AG04450 (cell line): ENCODE results near the gene PROSER1. TPM values are rescaled to one million over a fixed set of nuclear protein-coding genes. Genes with fewer than 3 reads are reported as not detected.
A peak's percentile ranks its signal among the peaks of the same experiment; 100 is the strongest.
"Not testable (repeated sequence)": the region's sequence is repeated elsewhere in the genome, so short reads cannot be mapped to it uniquely, and the experiment has no call there.

Experiments used
- CTCF ChIA-PET: fragments of 300-600, 350-600 bp; formaldehyde crosslinking; extraction: SDS; loops from one replicate; lab custom pipeline; 2022; ENCODE audit warnings: antibody characterized with exemption, inconsistent platforms; lab: Charles Lee
- POLR2A ChIA-PET: fragments of 350-600 bp; formaldehyde crosslinking; extraction: SDS; loops from one replicate; lab custom pipeline; 2021; ENCODE audit warnings: antibody characterized with exemption, inconsistent platforms; lab: Yijun Ruan, JAX
- DNase-seq: peaks from one replicate; pipeline ENCODE4 v3.0.0-alpha.2; 2011; ENCODE audit warnings: low read depth, low spot score
- H3K27ac ChIP-seq: one replicate; pipeline ENCODE4 v1.5.1; 2012; ENCODE audit warnings: low read depth, low read length, control low read depth
- H3K27me3 ChIP-seq: one replicate; pipeline ENCODE4 v1.6.0; 2012; ENCODE audit warnings: low read length; ENCODE audit not compliant: control insufficient read depth, insufficient read depth
- H3K4me3 ChIP-seq: 2 replicates; pipeline ENCODE4 v1.5.1; 2011; ENCODE audit warnings: mild to moderate bottlenecking, low read depth, low read length, control low read depth
- H3K9me3 ChIP-seq: 2 replicates; pipeline ENCODE4 v1.5.1; 2012; ENCODE audit warnings: low read length; ENCODE audit not compliant: control insufficient read depth, insufficient read depth
- polyA minus RNA-seq: library from RNA; depleted of rRNA, polyadenylated mRNA; stranded (reverse); fragments of >200 nt; gene quantifications from 2 replicates; pipeline ENCODE4 v1.2.3, GENCODE V29; 2011; rRNA and poly(A)+ RNA removed
- polyA plus RNA-seq: library from polyadenylated mRNA; depleted of rRNA; stranded (reverse); fragments of >200 nt; gene quantifications from 2 replicates; pipeline ENCODE4 v1.2.3, GENCODE V29; 2011; rRNA removed
- TF ChIP-seq, protein P1 (sequence below): IDR thresholded peaks from 2 replicates; pipeline ENCODE4 v1.5.1; 2011; ENCODE audit warnings: low read depth, low read length, control low read depth, inconsistent platforms

Gene PROSER1
- polyA plus RNA-seq (16.7 and 19.4 TPM in 2 replicates), polyA minus RNA-seq (10.0 and 14.0 TPM in 2 replicates)

DNA sequence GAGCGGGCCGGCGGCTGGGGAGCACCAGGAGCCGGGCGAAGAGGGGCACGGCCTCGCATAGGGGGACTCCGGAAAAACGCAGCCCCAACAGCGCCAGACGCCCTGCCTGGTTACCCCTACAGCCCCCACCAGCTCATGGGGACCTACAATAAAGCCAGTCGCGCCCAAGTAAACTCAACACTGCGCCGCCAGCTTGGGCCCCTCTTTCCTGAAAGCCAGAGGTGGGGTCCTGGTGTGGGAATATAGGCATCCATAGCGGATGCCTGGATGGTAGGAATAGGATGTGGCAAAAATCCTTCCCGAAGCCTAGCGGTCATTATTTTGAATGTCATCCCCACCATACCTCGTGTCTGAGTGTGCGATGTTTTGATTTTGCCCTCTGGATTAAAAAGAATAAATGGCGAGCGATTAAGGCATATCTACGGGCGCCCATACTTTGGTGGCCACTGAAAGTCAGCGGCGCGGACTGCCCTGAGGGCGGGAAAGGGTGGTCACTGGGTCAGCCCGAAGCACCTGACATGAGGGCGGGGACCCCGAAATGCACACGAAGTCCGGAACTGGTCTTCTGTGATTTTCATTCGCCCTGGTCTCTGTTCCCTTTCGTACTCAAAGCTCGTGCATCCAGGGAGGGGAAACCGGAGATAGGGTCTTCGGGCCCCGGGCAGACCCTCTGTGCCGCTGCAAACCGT lies at the start of gene PROSER1, which contains the start of gene NHLRC3:
TSS of gene PROSER1 (minus strand) at position 210 of the 689 bp plus-strand sequence. CDS start 847 bp downstream, outside the sequence.
TSS of gene NHLRC3 (plus strand) at position 577 of the 689 bp plus-strand sequence. CDS start 184 bp downstream, outside the sequence.
- Histone ChIP-seq H3K27ac (peak within 1 kb of the TSS; percentile 84), H3K9me3 (no peaks in the 10 kb centered on the region), H3K4me3 (peak within 1 kb of the TSS; percentile 94), H3K27me3 (no peaks in the 10 kb centered on the region)
- POLR2A ChIA-PET: interaction anchor here (0.6 to 1.4 kb wide), 5 partner anchors 9 to 1587 kb away, joined by 3 to 4 read pairs (median 3); partner anchors contain the start of gene LHFPL6
- CTCF ChIA-PET: interaction anchor here (0.7 to 1.9 kb wide), 5 partner anchors 9 to 578 kb away, joined by 3 to 6 read pairs (median 4); no protein-coding TSS in a partner anchor
- DNase-seq: peak; percentile 76
- TF ChIP-seq, protein P1, sequence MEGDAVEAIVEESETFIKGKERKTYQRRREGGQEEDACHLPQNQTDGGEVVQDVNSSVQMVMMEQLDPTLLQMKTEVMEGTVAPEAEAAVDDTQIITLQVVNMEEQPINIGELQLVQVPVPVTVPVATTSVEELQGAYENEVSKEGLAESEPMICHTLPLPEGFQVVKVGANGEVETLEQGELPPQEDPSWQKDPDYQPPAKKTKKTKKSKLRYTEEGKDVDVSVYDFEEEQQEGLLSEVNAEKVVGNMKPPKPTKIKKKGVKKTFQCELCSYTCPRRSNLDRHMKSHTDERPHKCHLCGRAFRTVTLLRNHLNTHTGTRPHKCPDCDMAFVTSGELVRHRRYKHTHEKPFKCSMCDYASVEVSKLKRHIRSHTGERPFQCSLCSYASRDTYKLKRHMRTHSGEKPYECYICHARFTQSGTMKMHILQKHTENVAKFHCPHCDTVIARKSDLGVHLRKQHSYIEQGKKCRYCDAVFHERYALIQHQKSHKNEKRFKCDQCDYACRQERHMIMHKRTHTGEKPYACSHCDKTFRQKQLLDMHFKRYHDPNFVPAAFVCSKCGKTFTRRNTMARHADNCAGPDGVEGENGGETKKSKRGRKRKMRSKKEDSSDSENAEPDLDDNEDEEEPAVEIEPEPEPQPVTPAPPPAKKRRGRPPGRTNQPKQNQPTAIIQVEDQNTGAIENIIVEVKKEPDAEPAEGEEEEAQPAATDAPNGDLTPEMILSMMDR: no peak

DNA sequence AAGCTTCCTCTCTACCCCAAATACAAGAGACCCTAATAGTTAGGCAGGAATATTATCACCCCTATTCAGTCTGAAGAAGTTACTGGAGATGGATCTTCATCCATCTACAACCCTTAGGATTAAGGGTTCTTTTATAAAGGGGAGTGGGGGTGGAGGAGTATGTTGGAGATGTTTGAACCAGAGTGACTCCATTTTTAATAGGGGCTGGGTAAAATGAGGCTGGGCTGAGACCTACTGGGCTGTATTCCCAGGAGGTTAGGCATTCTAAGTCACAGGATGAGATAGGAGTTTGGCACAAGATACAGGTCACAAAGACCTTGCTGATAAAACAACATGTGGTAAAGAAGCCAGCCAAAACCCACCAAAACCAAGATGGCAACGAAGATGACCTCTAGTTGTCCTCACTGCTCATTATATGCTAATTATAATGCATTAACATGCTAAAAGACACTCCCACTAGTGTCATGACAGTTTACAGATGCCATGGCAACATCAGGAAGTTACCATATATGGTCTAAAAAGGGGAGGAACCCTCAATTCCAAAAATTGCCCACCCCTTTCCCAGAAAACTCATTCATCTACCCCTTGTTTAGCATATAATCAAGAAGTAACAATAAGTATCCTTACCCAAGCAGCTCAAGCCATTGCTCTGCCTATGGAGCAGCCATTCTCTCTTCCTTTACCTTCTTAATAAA lies 48.5 kb upstream of the PROSER1 start:
- POLR2A ChIA-PET: not testable (repeated sequence)

DNA sequence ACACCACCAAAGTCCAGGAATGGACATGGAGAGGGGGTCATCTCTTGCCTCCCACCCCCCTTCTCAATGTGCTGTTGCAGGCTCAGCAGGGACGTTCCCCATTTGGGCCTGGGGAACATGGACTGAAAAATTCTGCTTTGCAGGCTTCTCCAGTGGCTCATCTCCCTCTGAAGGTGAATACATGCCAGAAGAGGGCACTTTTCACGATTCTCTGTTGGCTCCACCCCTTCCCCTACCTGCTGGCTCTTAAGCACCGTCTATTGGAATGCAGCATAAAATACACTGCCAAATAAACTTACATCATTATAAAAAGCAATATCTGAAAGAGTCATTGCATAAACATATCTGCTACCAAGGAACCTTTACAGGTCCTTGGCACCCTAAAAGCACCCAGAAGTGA lies 36.1 kb upstream of the PROSER1 start:
- ChIA-PET CTCF (no interaction called here), POLR2A (no interaction called here)
- Histone ChIP-seq H3K27ac (no peak overlapping the region), H3K4me3 (no peak overlapping the region), H3K9me3 (no peaks in the 10 kb centered on the region), H3K27me3 (no peaks in the 10 kb centered on the region)
- TF ChIP-seq, protein P1: no peak
- DNase-seq: no peak

More for the DNA sequence above, 48.5 kb upstream of the PROSER1 start:
- H3K27ac ChIP-seq, H3K4me3 ChIP-seq, DNase-seq, H3K9me3 ChIP-seq, H3K27me3 ChIP-seq: not testable (repeated sequence)
- CTCF ChIA-PET: interaction anchor here (1.9 kb wide), 1 partner anchor 530 kb away, joined by 5 read pairs; no protein-coding TSS in a partner anchor

DNA sequence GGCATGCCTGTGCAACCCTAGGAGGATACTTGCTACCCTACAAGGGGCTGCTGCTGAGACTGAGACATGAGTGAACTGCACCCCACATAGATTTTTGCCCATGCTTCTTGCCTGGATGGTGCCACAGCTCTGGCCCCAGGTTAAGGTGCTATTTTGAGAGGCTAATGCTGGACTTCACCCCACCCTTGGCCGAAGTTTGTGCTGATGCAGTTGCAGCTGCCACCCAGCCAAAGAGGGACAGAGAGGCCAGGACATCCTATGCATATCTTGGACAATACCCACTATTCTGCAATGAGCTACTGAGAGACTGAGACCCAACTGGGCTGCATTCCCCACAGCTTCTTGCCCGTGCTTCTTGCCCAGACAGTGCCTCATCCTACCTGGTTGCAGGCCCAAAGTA lies 35.0 kb upstream of the PROSER1 start:
- ChIA-PET POLR2A (no interaction called here), CTCF (no interaction called here)
- Histone ChIP-seq H3K27ac (no peak overlapping the region), H3K9me3 (no peaks in the 10 kb centered on the region), H3K27me3 (no peaks in the 10 kb centered on the region), H3K4me3 (no peak overlapping the region)
- TF ChIP-seq, protein P1: no peak
- no peak for DNase-seq

DNA sequence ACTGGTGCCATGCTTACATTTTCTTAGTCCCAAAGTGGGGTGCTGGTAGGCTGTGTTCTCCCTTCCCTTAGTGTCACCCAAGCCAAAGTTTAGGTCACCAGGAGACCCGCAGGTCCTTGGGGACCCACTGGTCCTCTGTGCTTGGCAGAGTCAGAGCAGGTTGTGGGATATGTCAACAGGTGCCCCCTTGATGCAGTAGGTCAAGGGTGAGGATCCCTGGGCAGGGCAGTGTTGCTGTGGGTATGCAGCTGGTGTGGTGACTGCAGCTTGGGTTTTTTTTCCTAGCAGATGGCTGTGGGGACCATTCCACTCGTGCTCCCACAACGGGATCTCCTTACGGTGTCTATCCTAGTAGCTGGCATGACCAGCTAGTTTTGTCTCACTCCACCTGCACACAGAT lies 24.1 kb upstream of the PROSER1 start:
- POLR2A ChIA-PET: no interaction called here
- Histone ChIP-seq H3K9me3 (no peaks in the 10 kb centered on the region), H3K27me3 (no peaks in the 10 kb centered on the region), H3K4me3 (no peak overlapping the region), H3K27ac (no peak overlapping the region)
- DNase-seq: no peak
- TF ChIP-seq, protein P1: no peak
- CTCF ChIA-PET: no interaction called here
